GM23248 (cell line): Measurements from ENCODE around the gene NFIA. TPM values are rescaled to one million over a fixed set of nuclear protein-coding genes. Genes with fewer than 3 reads are reported as not detected.

Experiments
- DNase-seq: peaks from one replicate; pipeline ENCODE4 v3.0.0-alpha.2; 2015
- H2AFZ ChIP-seq: fragments of 200-600 bp; sonication (generic); 2 replicates; pipeline ENCODE4 v1.6.1; 2016; ENCODE audit warnings: antibody characterized with exemption
- H3F3A ChIP-seq: fragments of 200-600 bp; sonication (generic); 2 replicates; pipeline ENCODE4 v1.6.1; 2016; ENCODE audit warnings: mild to moderate bottlenecking, antibody characterized with exemption, mixed run types; ENCODE audit not compliant: insufficient read depth
- H3K27ac ChIP-seq: fragments of 200-600 bp; sonication (generic); 2 replicates; pipeline ENCODE4 v1.5.1; 2016; ENCODE audit warnings: mild to moderate bottlenecking
- H3K27me3 ChIP-seq: fragments of 200-600 bp; sonication (generic); replicated peaks from 2 replicates; pipeline ENCODE4 v1.6.1; 2016; ENCODE audit warnings: mild to moderate bottlenecking; ENCODE audit not compliant: insufficient read depth
- H3K36me3 ChIP-seq: fragments of 200-600 bp; sonication (generic); 2 replicates; pipeline ENCODE4 v1.6.1; 2016; ENCODE audit warnings: low read depth, mild to moderate bottlenecking
- H3K4me1 ChIP-seq: fragments of 200-600 bp; sonication (generic); 2 replicates; pipeline ENCODE4 v1.6.1; 2016; ENCODE audit warnings: mild to moderate bottlenecking; ENCODE audit not compliant: insufficient read depth
- H3K4me2 ChIP-seq: fragments of 200-600 bp; sonication (generic); one replicate; pipeline ENCODE4 v1.6.1; 2016; ENCODE audit warnings: mild to moderate bottlenecking; ENCODE audit not compliant: unreplicated experiment
- H3K4me3 ChIP-seq: fragments of 200-600 bp; sonication (generic); 2 replicates; pipeline ENCODE4 v1.5.1; 2016; ENCODE audit warnings: mild to moderate bottlenecking
- H3K79me2 ChIP-seq: fragments of 200-600 bp; sonication (generic); 2 replicates; pipeline ENCODE4 v1.6.1; 2016; ENCODE audit warnings: mild to moderate bottlenecking; ENCODE audit not compliant: insufficient read depth
- H3K9ac ChIP-seq: fragments of 200-600 bp; sonication (generic); 2 replicates; pipeline ENCODE4 v1.6.1; 2016; ENCODE audit warnings: mild to moderate bottlenecking
- H3K9me2 ChIP-seq: fragments of 200-600 bp; sonication (generic); 2 replicates; pipeline ENCODE4 v1.6.1; 2016; ENCODE audit warnings: mixed run types, mild to moderate bottlenecking, moderate library complexity; ENCODE audit not compliant: insufficient read depth
- H3K9me3 ChIP-seq: fragments of 200-600 bp; sonication (generic); one replicate; pipeline ENCODE4 v1.6.1; 2017; ENCODE audit warnings: low read depth
- H4K20me1 ChIP-seq: fragments of 200-600 bp; sonication (generic); 2 replicates; pipeline ENCODE4 v1.6.0; 2016; ENCODE audit not compliant: insufficient read depth
- EZH2 ChIP-seq: fragments of 200-600 bp; sonication (generic); IDR thresholded peaks from 2 replicates; pipeline ENCODE4 v1.6.1; 2018; ENCODE audit warnings: antibody characterized with exemption, mild to moderate bottlenecking; ENCODE audit not compliant: insufficient read depth, poor library complexity, severe bottlenecking
- EZH2phosphoT487 ChIP-seq: fragments of 200-600 bp; sonication (generic); IDR thresholded peaks from 2 replicates; pipeline ENCODE4 v1.6.1; 2018; ENCODE audit warnings: antibody characterized with exemption, moderate library complexity, mild to moderate bottlenecking, low read depth; ENCODE audit not compliant: insufficient read depth
- WGBS, 2 experiments: methylation state at CpG; one replicate each; pipeline ENCODE4 v1.1.6; 2015 to 2017; ENCODE audit warnings: low lambda C conversion rate in 2 of 2, low coverage in 1 of 2; ENCODE audit errors: missing lambda C conversion rate in 2 of 2; 5-methylcytosine and 5-hydroxymethylcytosine counted together
- in situ Hi-C: fragments of 300-500 bp; cut with MboI; formaldehyde crosslinking; loops from 2 replicates; pipeline ENCODE4 v1.15.0; 2020
- polyA plus RNA-seq: library from polyadenylated mRNA; unstranded; fragments of >200 nt; fragmentation: Nextera tagmentation; extraction: Ambion mirVana; gene quantifications from 2 replicates; pipeline ENCODE4 v1.2.1, GENCODE V29; 2016
- total RNA-seq: library from RNA; depleted of rRNA; stranded (reverse); fragments of >200 nt; shearing (Covaris generic); gene quantifications from 2 replicates; pipeline ENCODE4 v1.2.3, GENCODE V29; 2014

NFIA gene
- total and polyA plus RNA-seq, 2 experiments from 2014 or later = 3.4 to 8.8 TPM

DNA sequence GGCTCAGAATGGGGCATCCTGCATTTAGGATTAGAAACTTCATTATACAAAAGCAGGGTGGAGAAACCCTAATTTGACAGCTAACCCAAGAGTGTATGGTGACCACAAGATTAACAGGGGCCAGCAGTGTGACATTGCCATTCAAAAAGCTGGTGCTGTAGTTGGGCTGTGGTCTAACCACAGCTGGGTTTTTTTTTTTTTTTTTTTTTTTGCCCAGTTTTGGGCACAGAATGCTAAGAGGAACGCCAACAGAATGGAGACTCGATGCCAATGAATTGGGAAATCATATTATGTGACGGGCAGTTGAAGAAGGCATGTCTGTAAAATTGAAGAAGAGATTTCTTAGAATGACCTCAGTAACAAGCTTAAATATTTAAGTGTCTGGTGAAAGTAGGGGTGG is 58.4 kb downstream of the NFIA start:
- H3K79me2 ChIP-seq = no peaks in the 10 kb centered on the region
- H3K4me3 ChIP-seq = no peak overlapping the region
- H4K20me1 ChIP-seq = no peaks in the 10 kb centered on the region
- H3K36me3 ChIP-seq = no peaks in the 10 kb centered on the region
- in situ Hi-C loops = no loop called here
- no peaks in the 10 kb centered on the region for H3K9me2 ChIP-seq
- no peaks in the 10 kb centered on the region for H3K9me3 ChIP-seq
- H3K27me3 ChIP-seq = no peaks in the 10 kb centered on the region
- peak overlapping the region; percentile 62 for H3K4me2 ChIP-seq
- H3K27ac ChIP-seq = peak overlapping the region; percentile 44; the same call in 1 of the 2 replicates
- DNase-seq = no peak
- 39% methylated on average over 3 of the region's 3 CpGs for WGBS, 2 experiments
- peaks cover 38% of the 10 kb centered on the region for H3F3A ChIP-seq
- H3K4me1 ChIP-seq = peaks cover 49% of the 10 kb centered on the region
- TF ChIP-seq EZH2phosphoT487 (no peak), EZH2 (no peak)
- 0 out of 2 replicates have a peak overlapping the region, but pooled peaks have one; percentile 4 for H2AFZ ChIP-seq
- H3K9ac ChIP-seq = no peak overlapping the region

GRCh38 chr1:61141288-61142042 is 59.1 kb downstream of the NFIA start:
- Histone ChIP-seq H3K36me3 (no peaks in the 10 kb centered on the region), H4K20me1 (no peaks in the 10 kb centered on the region), H3F3A (peaks cover 38% of the 10 kb centered on the region), H2AFZ (0 out of 2 replicates have a peak overlapping the region, but pooled peaks have one; percentile 4), H3K9me2 (no peaks in the 10 kb centered on the region), H3K27me3 (no peaks in the 10 kb centered on the region), H3K4me3 (peak overlapping the region; percentile 44; the same call in 1 of the 2 replicates), H3K4me1 (peaks cover 49% of the 10 kb centered on the region), H3K9ac (peak overlapping the region; percentile 27; the same call in 1 of the 2 replicates), H3K27ac (peak overlapping the region; percentile 44), H3K79me2 (no peaks in the 10 kb centered on the region), H3K4me2 (peak overlapping the region; percentile 62), H3K9me3 (no peaks in the 10 kb centered on the region)
- DNase-seq = peak; percentile 78
- in situ Hi-C loops = no loop called here
- TF ChIP-seq EZH2 (no peak), EZH2phosphoT487 (no peak)
- WGBS, 2 experiments = 29 to 30% methylated on average over 9 of the region's 9 CpGs

DNA sequence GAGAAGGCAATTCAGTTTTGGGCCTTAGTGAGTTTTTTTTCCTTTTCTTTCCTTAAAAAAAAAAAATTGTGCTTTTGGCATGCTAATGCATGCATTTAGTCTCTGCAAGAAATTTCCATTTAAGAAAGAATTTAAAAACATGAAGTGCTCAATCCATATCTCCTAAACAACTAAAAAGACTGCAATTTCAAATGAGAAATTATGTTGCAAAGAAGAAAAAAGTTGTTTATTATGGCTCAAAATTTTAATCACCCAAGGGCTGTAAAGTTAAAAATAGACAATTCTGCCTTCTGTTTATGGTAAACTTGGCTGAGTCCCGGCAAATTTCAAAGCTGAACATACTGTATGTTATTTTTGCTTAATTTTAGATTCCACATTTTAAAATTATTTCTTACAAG is 59.7 kb downstream of the NFIA start:
- in situ Hi-C loops = no loop called here

GRCh38 chr1:61142726-61143500 is 60.6 kb downstream of the NFIA start:
- 76 to 79% methylated on average over 11 of the region's 11 CpGs for WGBS, 2 experiments
- peaks cover 38% of the 10 kb centered on the region for H3F3A ChIP-seq

More for the DNA sequence above, 59.7 kb downstream of the NFIA start:
- no peak overlapping the region for H3K9ac ChIP-seq
- no peaks in the 10 kb centered on the region for H3K27me3 ChIP-seq
- peaks cover 49% of the 10 kb centered on the region for H3K4me1 ChIP-seq
- peak overlapping the region; percentile 62 for H3K4me2 ChIP-seq
- no peaks in the 10 kb centered on the region for H3K79me2 ChIP-seq
- H3K9me3 ChIP-seq = no peaks in the 10 kb centered on the region
- WGBS, 2 experiments = 58 to 62% methylated on average over 1 of the region's 1 CpG
- no peaks in the 10 kb centered on the region for H3K36me3 ChIP-seq
- no peak for DNase-seq
- no peaks in the 10 kb centered on the region for H3K9me2 ChIP-seq
- no peak overlapping the region for H3K4me3 ChIP-seq
- H4K20me1 ChIP-seq = no peaks in the 10 kb centered on the region
- TF ChIP-seq EZH2 = no peak
- TF ChIP-seq EZH2phosphoT487 = no peak
- H3K27ac ChIP-seq = peak overlapping the region; percentile 44
- H3F3A ChIP-seq = peaks cover 38% of the 10 kb centered on the region
- no peak overlapping the region for H2AFZ ChIP-seq

More at GRCh38 chr1:61142726-61143500, 60.6 kb downstream of the NFIA start:
- Histone ChIP-seq H3K9me3 (no peaks in the 10 kb centered on the region), H4K20me1 (no peaks in the 10 kb centered on the region), H3K36me3 (no peaks in the 10 kb centered on the region), H3K9ac (no peak overlapping the region), H3K4me1 (peaks cover 49% of the 10 kb centered on the region), H3K4me2 (no peak overlapping the region), H3K9me2 (no peaks in the 10 kb centered on the region), H3K79me2 (no peaks in the 10 kb centered on the region), H2AFZ (no peak overlapping the region), H3K27me3 (no peaks in the 10 kb centered on the region), H3K27ac (no peak overlapping the region), H3K4me3 (no peak overlapping the region)
- DNase-seq = peak; percentile 40
- in situ Hi-C loops = no loop called here
- TF ChIP-seq EZH2phosphoT487 (no peak), EZH2 (no peak)
